ENCODE data around the gene ENG. TPM values are rescaled to one million over a fixed set of nuclear protein-coding genes. Genes with fewer than 3 reads are reported as not detected.

The ENG gene
- total RNA-seq, 8 experiments from 2014 or later, result 0.21 to 28.1 (median 2.4) TPM

GRCh38 chr9:127771570-127772189 is 82.8 kb downstream of the ENG start:
- Histone ChIP-seq H3K27ac (no peak overlapping the region), H3K4me3 (peak overlapping the region; percentile 11 to 32 (median 21)), H3K4me1 (replicated peaks in 1 of 2) (peaks cover 5 to 21% of the 10 kb centered on the region in 2 donors)
- 0 to 50% (median 25%) methylated on average over 1 to 4 of the region's 19 CpGs; no CpG with 5 or more reads in 5 of the 10 experiments for WGBS, 10 experiments
- ATAC-seq (replicated peaks in 6 of 8), result no peak
- in situ Hi-C loops (cut with MboI; ENCODE audit: low pct_unique_long_range_greater_than_20kb in 2 of 9, low sequenced_read_pairs in 9 of 9, unreplicated experiment in 9 of 9), result no loop called here

- in situ Hi-C loops (cut with MboI; ENCODE audit: low pct_unique_long_range_greater_than_20kb in 2 of 9, low sequenced_read_pairs in 9 of 9, unreplicated experiment in 9 of 9), result no loop called here
- Histone ChIP-seq H3K4me3 (peak overlapping the region; percentile 21 to 32 (median 27)), H3K27ac (no peak overlapping the region), H3K4me1 (replicated peaks in 1 of 2) (peaks cover under 1 to 15% of the 10 kb centered on the region in 2 donors)
- 0 to 80% (median 0%) methylated on average over 1 of the region's 43 CpGs; no CpG with 5 or more reads in 7 of the 10 experiments for WGBS, 10 experiments
- ATAC-seq (replicated peaks in 6 of 8), result peak; percentile 97 to 99 (median 98)
These were observed 83.4 kb downstream of the ENG start for GRCh38 chr9:127770905-127771569.

- 20 to 83% (median 40%) methylated on average over 1 of the region's 3 CpGs; no CpG with 5 or more reads in 5 of the 10 experiments for WGBS, 10 experiments
- in situ Hi-C loops (cut with MboI; ENCODE audit: low pct_unique_long_range_greater_than_20kb in 2 of 9, low sequenced_read_pairs in 9 of 9, unreplicated experiment in 9 of 9), result no loop called here
- ATAC-seq (replicated peaks in 6 of 8), result no peak
- peak overlapping the region in 1 of 5 donors; percentile 28 for H3K4me3 ChIP-seq
- H3K4me1 ChIP-seq (replicated peaks in 1 of 2), result peaks cover 0 to 12% of the 10 kb centered on the region in 2 donors
- H3K27ac ChIP-seq, result no peak overlapping the region
These were observed 83.9 kb downstream of the ENG start for GRCh38 chr9:127770583-127770904.

- Histone ChIP-seq H3K4me1 (replicated peaks in 1 of 2) (peaks cover 0 to 12% of the 10 kb centered on the region in 2 donors), H3K27ac (no peak overlapping the region), H3K4me3 (no peak overlapping the region)
- WGBS, 10 experiments, result 40 to 92% (median 72%) methylated on average over 1 to 2 of the region's 4 CpGs; no CpG with 5 or more reads in 6 of the 10 experiments
- in situ Hi-C loops (cut with MboI; ENCODE audit: low pct_unique_long_range_greater_than_20kb in 2 of 9, low sequenced_read_pairs in 9 of 9, unreplicated experiment in 9 of 9), result no loop called here
- no peak for ATAC-seq (replicated peaks in 6 of 8)
These were observed 84.4 kb downstream of the ENG start for GRCh38 chr9:127769929-127770582.

GRCh38 chr9:127769101-127769500 is 85.4 kb downstream of the ENG start:
- Histone ChIP-seq H3K4me3 (no peak overlapping the region), H3K4me1 (replicated peaks in 1 of 2) (peaks cover 0 to 12% of the 10 kb centered on the region in 2 donors), H3K27ac (no peak overlapping the region)
- in situ Hi-C loops (cut with MboI; ENCODE audit: low pct_unique_long_range_greater_than_20kb in 2 of 9, low sequenced_read_pairs in 9 of 9, unreplicated experiment in 9 of 9), result no loop called here
- no peak for ATAC-seq (replicated peaks in 6 of 8)
- whole genome bisulfite sequencing, 10 experiments, result 80 to 100% (median 100%) methylated on average over 1 to 4 of the region's 5 CpGs; no CpG with 5 or more reads in 6 of the 10 experiments

GRCh38 chr9:127768698-127769097 is 85.8 kb downstream of the ENG start:
- in situ Hi-C loops (cut with MboI; ENCODE audit: low pct_unique_long_range_greater_than_20kb in 2 of 9, low sequenced_read_pairs in 9 of 9, unreplicated experiment in 9 of 9), result no loop called here
- no peak for ATAC-seq (replicated peaks in 6 of 8)
- peaks cover 0 to 12% of the 10 kb centered on the region in 2 donors for H3K4me1 ChIP-seq (replicated peaks in 1 of 2)
- H3K27ac ChIP-seq, result no peak overlapping the region
- WGBS, 10 experiments, result 20 to 80% (median 67%) methylated on average over 1 to 4 of the region's 8 CpGs; no CpG with 5 or more reads in 2 of the 10 experiments
- no peak overlapping the region for H3K4me3 ChIP-seq

GRCh38 chr9:127767909-127768331 is 86.5 kb downstream of the ENG start:
- in situ Hi-C loops (cut with MboI; ENCODE audit: low pct_unique_long_range_greater_than_20kb in 2 of 9, low sequenced_read_pairs in 9 of 9, unreplicated experiment in 9 of 9), result no loop called here
- Histone ChIP-seq H3K4me1 (replicated peaks in 1 of 2) (peaks cover 0 to 12% of the 10 kb centered on the region in 2 donors), H3K4me3 (no peak overlapping the region), H3K27ac (no peak overlapping the region)
- ATAC-seq (replicated peaks in 6 of 8), result no peak
- no CpG with 5 or more reads among the region's 13 CpGs for WGBS, 10 experiments

- WGBS, 10 experiments, result 0 to 100% (median 75%) methylated on average over 1 of the region's 3 CpGs; no CpG with 5 or more reads in 6 of the 10 experiments
- in situ Hi-C loops (cut with MboI; ENCODE audit: low pct_unique_long_range_greater_than_20kb in 2 of 9, low sequenced_read_pairs in 9 of 9, unreplicated experiment in 9 of 9), result no loop called here
- no peak overlapping the region for H3K4me3 ChIP-seq
- peaks cover 0 to 12% of the 10 kb centered on the region in 2 donors for H3K4me1 ChIP-seq (replicated peaks in 1 of 2)
- H3K27ac ChIP-seq, result no peak overlapping the region
- ATAC-seq (replicated peaks in 6 of 8), result no peak
These were observed 87.0 kb downstream of the ENG start for GRCh38 chr9:127767410-127767809.

GRCh38 chr9:127765418-127765817 is 89.0 kb downstream of the ENG start:
- no peak overlapping the region for H3K27ac ChIP-seq
- WGBS, 10 experiments, result 80 to 100% (median 100%) methylated on average over 1 of the region's 1 CpG; no CpG with 5 or more reads in 3 of the 10 experiments
- H3K4me3 ChIP-seq, result no peak overlapping the region
- no peak for ATAC-seq (replicated peaks in 6 of 8)
- H3K4me1 ChIP-seq (replicated peaks in 1 of 2), result peaks cover 0 to 13% of the 10 kb centered on the region in 2 donors
- in situ Hi-C loops (cut with MboI; ENCODE audit: low pct_unique_long_range_greater_than_20kb in 2 of 9, low sequenced_read_pairs in 9 of 9, unreplicated experiment in 9 of 9), result no loop called here

Other genes starting within 250 kb of the ENG start
- gene STXBP1, start 242.4 kb downstream of the ENG start, total RNA-seq, result 10 to 100 TPM; 21.1 to 77.4 (median 41.4) TPM
- 1 to 10 TPM in 6 of 8 experiments, under 1 TPM in 2; 0.87 to 9.0 (median 1.9) TPM for gene CFAP157, start 147.7 kb downstream of the ENG start, total RNA-seq
- gene PTRH1, start 139.0 kb downstream of the ENG start, total RNA-seq, result 10 to 100 TPM in 4 of 8 experiments, 1 to 10 TPM in 4; 6.1 to 48.9 (median 11.5) TPM
- gene TTC16, start 138.6 kb downstream of the ENG start, total RNA-seq, result under 1 TPM; 0.05 to 0.57 (median 0.28) TPM
- 10 to 100 TPM in 6 of 8 experiments, 1 to 10 TPM in 2; 5.5 to 18.1 (median 11.8) TPM for gene TOR2A, start 119.4 kb downstream of the ENG start, total RNA-seq
- gene SH2D3C, start 76.0 kb downstream of the ENG start, total RNA-seq, result 10 to 100 TPM in 2 of 8 experiments, 1 to 10 TPM in 4, under 1 TPM in 2; 0.14 to 12.5 (median 6.5) TPM
- 10 to 100 TPM; 20.1 to 48.7 (median 29.8) TPM for gene CDK9, start 68.6 kb downstream of the ENG start, total RNA-seq
- 10 to 100 TPM; 13.6 to 55.7 (median 28.6) TPM for gene FPGS, start 51.8 kb downstream of the ENG start, total RNA-seq
- 100 to 1,000 TPM in 1 of 8 experiments, 10 to 100 TPM in 7; 27.8 to 238 (median 47.0) TPM for gene AK1, start 23.0 kb upstream of the ENG start, total RNA-seq
- 10 to 100 TPM in 4 of 8 experiments, 1 to 10 TPM in 4; 5.6 to 48.8 (median 17.5) TPM for gene ST6GALNAC6, start 44.9 kb upstream of the ENG start, total RNA-seq
- gene ST6GALNAC4, start 62.4 kb upstream of the ENG start, total RNA-seq, result 10 to 100 TPM in 6 of 8 experiments, 1 to 10 TPM in 2; 6.5 to 54.7 (median 14.6) TPM
- gene PIP5KL1, start 76.1 kb upstream of the ENG start, total RNA-seq, result 1 to 10 TPM in 7 of 8 experiments, under 1 TPM in 1; 0.66 to 4.9 (median 3.1) TPM
- gene DPM2, start 83.2 kb upstream of the ENG start, total RNA-seq, result 10 to 100 TPM; 22.5 to 37.6 (median 28.8) TPM
- 10 to 100 TPM in 5 of 8 experiments, 1 to 10 TPM in 3; 4.7 to 29.8 (median 13.3) TPM for gene EEIG1, start 126.3 kb upstream of the ENG start, total RNA-seq
- 1 to 10 TPM; 6.4 to 9.0 (median 8.0) TPM for gene NAIF1, start 212.7 kb upstream of the ENG start, total RNA-seq
- gene SLC25A25, start 213.6 kb upstream of the ENG start, total RNA-seq, result 10 to 100 TPM in 7 of 8 experiments, 1 to 10 TPM in 1; 10.0 to 39.7 (median 19.0) TPM